GM19467 (cell line): ENCODE measurements around the gene RAD51B.

Experiments
- ATAC-seq: cut with Tn5 transposase; IDR thresholded peaks from one replicate; pipeline ENCODE4 v1.9.1; 2021; ENCODE audit warnings: mild to moderate bottlenecking, moderate library complexity; ENCODE audit not compliant: unreplicated experiment

Gene RAD51B

GRCh38 chr14:68666899-68667298 is 847.3 kb downstream of the RAD51B start:
- no peak for ATAC-seq

GRCh38 chr14:68667313-68667791 is 847.8 kb downstream of the RAD51B start:
- ATAC-seq, result no peak

- ATAC-seq, result no peak
Observed at GRCh38 chr14:68668028-68668427, 848.4 kb downstream of the RAD51B start.

GRCh38 chr14:68668531-68668930 is 849.0 kb downstream of the RAD51B start:
- no peak for ATAC-seq

- ATAC-seq, result no peak
Observed at GRCh38 chr14:68669111-68669511, 849.5 kb downstream of the RAD51B start.

- ATAC-seq, result no peak
Observed at GRCh38 chr14:68669603-68670358, 850.2 kb downstream of the RAD51B start.

- ATAC-seq, result no peak
Observed at GRCh38 chr14:68670359-68670715, 850.8 kb downstream of the RAD51B start.

GRCh38 chr14:68671909-68672308 is 852.3 kb downstream of the RAD51B start:
- ATAC-seq, result no peak

- ATAC-seq, result no peak
Observed at GRCh38 chr14:68672609-68673285, 853.2 kb downstream of the RAD51B start.

- no peak for ATAC-seq
Observed at GRCh38 chr14:68673464-68673863, 853.9 kb downstream of the RAD51B start.

- no peak for ATAC-seq
Observed at GRCh38 chr14:68674538-68675232, 855.1 kb downstream of the RAD51B start.

GRCh38 chr14:68675233-68675577 is 855.6 kb downstream of the RAD51B start:
- ATAC-seq, result no peak

- no peak for ATAC-seq
Observed at GRCh38 chr14:68676511-68676943, 856.9 kb downstream of the RAD51B start.

- no peak for ATAC-seq
Observed at GRCh38 chr14:68677476-68677875, 857.9 kb downstream of the RAD51B start.

- no peak for ATAC-seq
Observed at GRCh38 chr14:68677901-68678300, 858.3 kb downstream of the RAD51B start.

- ATAC-seq, result no peak
Observed at GRCh38 chr14:68678471-68678870, 858.9 kb downstream of the RAD51B start.

GRCh38 chr14:68679301-68679700 is 859.7 kb downstream of the RAD51B start:
- no peak for ATAC-seq

- no peak for ATAC-seq
Observed at GRCh38 chr14:68679746-68680467, 860.3 kb downstream of the RAD51B start.

GRCh38 chr14:68680541-68681051 is 861.0 kb downstream of the RAD51B start:
- no peak for ATAC-seq

- no peak for ATAC-seq
Observed at GRCh38 chr14:68681256-68682011, 861.9 kb downstream of the RAD51B start.
